ENCODE data around the gene TAF11L3. TPM values are rescaled to one million over a fixed set of nuclear protein-coding genes. Genes with fewer than 3 reads are reported as not detected.
"Not testable (repeated sequence)": the region's sequence is repeated elsewhere in the genome, so short reads cannot be mapped to it uniquely, and the experiment has no call there.

The TAF11L3 gene
- total and polyA plus RNA-seq, 2 donors (not counting 1 experiment from before 2014, with no cell fraction given), result not detected

GRCh38 chr5:17511775-17512325, 6.3 kb upstream of the TAF11L3 start:
- intact Hi-C loops (cut with micrococcal nuclease), result no loop called here
- H3K4me1 ChIP-seq (ENCODE audit: control insufficient read depth in 2 of 2, insufficient read depth in 2 of 2, low read length in 2 of 2), result no peaks in the 10 kb centered on the region
- ATAC-seq (ENCODE audit: low read depth) (no peak), DNase-seq (no peak)
- no peak overlapping the region for H3K4me2 ChIP-seq (replicated peaks; ENCODE audit: low read depth, low read length, poor library complexity, severe bottlenecking)
- TF ChIP-seq CTCF (IDR thresholded peaks at IDR 0.05) (no peak), EZH2 (IDR thresholded peaks at IDR 0.05; ENCODE audit: borderline replicate concordance, insufficient read depth, low read depth, low read length, poor library complexity, severe bottlenecking) (no peak)
- no peaks in the 10 kb centered on the region for H3K9me3 ChIP-seq (ENCODE audit: control extremely low read depth in 1 of 3, control insufficient read depth in 2 of 3, insufficient read depth in 1 of 3, low read length in 2 of 3)
- no peak overlapping the region for H3K4me3 ChIP-seq (ENCODE audit: control extremely low read depth in 1 of 5, extremely low read depth in 1 of 5, insufficient read depth in 1 of 5, low read depth in 2 of 5, low read length in 4 of 5)
- H2AFZ ChIP-seq (ENCODE audit: insufficient read depth, low read depth, low read length, poor library complexity, severe bottlenecking), result no peak overlapping the region
- H3K79me2 ChIP-seq (ENCODE audit: control insufficient read depth, insufficient read depth, low read length), result no peaks in the 10 kb centered on the region
- no peaks in the 10 kb centered on the region for H3K27me3 ChIP-seq (replicated peaks in 1 of 4; ENCODE audit: control extremely low read depth in 1 of 4, control insufficient read depth in 3 of 4, insufficient read depth in 4 of 4, low read length in 3 of 4)
- Mint-ChIP-seq H3K4me1 (no peaks in the 10 kb centered on the region), H3K9me3 (ENCODE audit: insufficient read depth) (no peaks in the 10 kb centered on the region), H3K27ac (no peak overlapping the region), H3K4me3 (no peak overlapping the region), H3K27me3 (peaks cover 6% of the 10 kb centered on the region)
- no peaks in the 10 kb centered on the region for H4K20me1 ChIP-seq (ENCODE audit: control insufficient read depth, insufficient read depth, low read length, poor library complexity, severe bottlenecking)
- H3K9ac ChIP-seq (ENCODE audit: low read length), result no peak overlapping the region
- no peaks in the 10 kb centered on the region for H3K36me3 ChIP-seq (replicated peaks in 1 of 2; ENCODE audit: control extremely low read depth in 1 of 2, control insufficient read depth in 1 of 2, extremely low read depth in 1 of 2, insufficient read depth in 2 of 2, low read length in 1 of 2)
- POLR2A ChIA-PET, result no interaction called here
- H3K27ac ChIP-seq (ENCODE audit: low read length in 2 of 2), result no peak overlapping the region
- CTCF ChIA-PET, result no interaction called here
- 92% methylated on average over 17 of the region's 17 CpGs for WGBS (ENCODE audit: insufficient coverage)

DNA sequence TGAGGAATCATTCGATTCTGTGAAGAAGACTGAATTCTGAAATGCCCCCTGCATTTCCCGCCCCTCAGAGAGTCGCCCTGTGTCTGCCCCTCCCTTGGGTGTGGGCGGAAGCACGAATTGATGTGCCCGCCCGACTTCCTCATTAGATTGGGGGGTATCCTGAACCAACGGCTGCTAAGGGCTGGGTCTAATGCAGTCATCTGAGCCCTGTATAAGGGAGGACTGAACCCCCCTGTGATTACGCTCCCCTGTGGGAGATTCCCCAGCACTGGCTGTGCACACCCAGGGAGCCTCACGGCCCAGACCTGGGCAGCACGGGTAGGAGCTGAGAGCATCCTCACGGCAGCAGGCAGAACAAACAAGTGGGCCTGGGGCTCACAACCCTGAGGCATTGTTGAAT, 641 bp upstream of the TAF11L3 start:
- ATAC-seq (ENCODE audit: low read depth); H3K27me3 Mint-ChIP-seq; H3K27ac ChIP-seq (ENCODE audit: low read length in 2 of 2); H3K9ac ChIP-seq (ENCODE audit: low read length); H3K36me3 ChIP-seq (replicated peaks in 1 of 2; ENCODE audit: control extremely low read depth in 1 of 2, control insufficient read depth in 1 of 2, extremely low read depth in 1 of 2, insufficient read depth in 2 of 2, low read length in 1 of 2); H3K4me3 ChIP-seq (ENCODE audit: control extremely low read depth in 1 of 5, extremely low read depth in 1 of 5, insufficient read depth in 1 of 5, low read depth in 2 of 5, low read length in 4 of 5); H3K4me1 Mint-ChIP-seq; H3K9me3 ChIP-seq (ENCODE audit: control extremely low read depth in 1 of 3, control insufficient read depth in 2 of 3, insufficient read depth in 1 of 3, low read length in 2 of 3); H4K20me1 ChIP-seq (ENCODE audit: control insufficient read depth, insufficient read depth, low read length, poor library complexity, severe bottlenecking); CTCF ChIA-PET; H3K27ac Mint-ChIP-seq; H3K79me2 ChIP-seq (ENCODE audit: control insufficient read depth, insufficient read depth, low read length); H3K9me3 Mint-ChIP-seq (ENCODE audit: insufficient read depth); H3K4me2 ChIP-seq (replicated peaks; ENCODE audit: low read depth, low read length, poor library complexity, severe bottlenecking); DNase-seq; intact Hi-C loops (cut with micrococcal nuclease); H2AFZ ChIP-seq (ENCODE audit: insufficient read depth, low read depth, low read length, poor library complexity, severe bottlenecking); H3K4me1 ChIP-seq (ENCODE audit: control insufficient read depth in 2 of 2, insufficient read depth in 2 of 2, low read length in 2 of 2); POLR2A ChIA-PET; H3K27me3 ChIP-seq (replicated peaks in 1 of 4; ENCODE audit: control extremely low read depth in 1 of 4, control insufficient read depth in 3 of 4, insufficient read depth in 4 of 4, low read length in 3 of 4); H3K4me3 Mint-ChIP-seq: not testable (repeated sequence)
- 84% methylated on average over 4 of the region's 12 CpGs for WGBS (ENCODE audit: insufficient coverage)

DNA sequence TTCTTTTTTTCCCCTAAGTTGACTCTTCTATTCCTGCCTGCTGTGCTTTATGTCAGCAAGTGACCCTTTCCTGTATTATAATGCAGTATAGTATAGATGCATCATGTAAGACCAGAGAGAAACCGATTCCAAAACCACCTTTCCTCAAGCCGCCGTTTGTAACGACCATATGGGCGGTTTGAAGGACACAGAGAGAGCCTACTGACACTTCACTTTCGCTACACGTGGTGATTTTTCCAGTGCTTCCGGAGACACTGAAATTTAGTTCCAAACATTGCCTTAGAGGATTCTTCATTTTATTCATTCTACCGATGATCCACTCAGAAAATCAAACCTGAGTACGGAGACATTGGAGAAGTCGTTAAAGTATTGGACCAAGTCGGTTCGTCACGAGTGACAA, 1.3 kb downstream of the TAF11L3 start:
- H3K4me3 ChIP-seq (ENCODE audit: control extremely low read depth in 1 of 5, extremely low read depth in 1 of 5, insufficient read depth in 1 of 5, low read depth in 2 of 5, low read length in 4 of 5); intact Hi-C loops (cut with micrococcal nuclease); H3K27ac ChIP-seq (ENCODE audit: low read length in 2 of 2); CTCF ChIA-PET; H3K27me3 Mint-ChIP-seq; H3K4me3 Mint-ChIP-seq; H2AFZ ChIP-seq (ENCODE audit: insufficient read depth, low read depth, low read length, poor library complexity, severe bottlenecking); H3K4me1 Mint-ChIP-seq; H3K9me3 Mint-ChIP-seq (ENCODE audit: insufficient read depth); H3K79me2 ChIP-seq (ENCODE audit: control insufficient read depth, insufficient read depth, low read length); H3K4me2 ChIP-seq (replicated peaks; ENCODE audit: low read depth, low read length, poor library complexity, severe bottlenecking); ATAC-seq (ENCODE audit: low read depth); H3K36me3 ChIP-seq (replicated peaks in 1 of 2; ENCODE audit: control extremely low read depth in 1 of 2, control insufficient read depth in 1 of 2, extremely low read depth in 1 of 2, insufficient read depth in 2 of 2, low read length in 1 of 2); H3K27ac Mint-ChIP-seq; POLR2A ChIA-PET; DNase-seq; H4K20me1 ChIP-seq (ENCODE audit: control insufficient read depth, insufficient read depth, low read length, poor library complexity, severe bottlenecking); H3K27me3 ChIP-seq (replicated peaks in 1 of 4; ENCODE audit: control extremely low read depth in 1 of 4, control insufficient read depth in 3 of 4, insufficient read depth in 4 of 4, low read length in 3 of 4); H3K4me1 ChIP-seq (ENCODE audit: control insufficient read depth in 2 of 2, insufficient read depth in 2 of 2, low read length in 2 of 2); H3K9me3 ChIP-seq (ENCODE audit: control extremely low read depth in 1 of 3, control insufficient read depth in 2 of 3, insufficient read depth in 1 of 3, low read length in 2 of 3); H3K9ac ChIP-seq (ENCODE audit: low read length): not testable (repeated sequence)
- no CpG with 5 or more reads among the region's 14 CpGs for WGBS (ENCODE audit: insufficient coverage)

Data from B cell (primary cell).